Stimulated activated naive B cell treated with anti-CD40 and anti-IgM and Interleukin-4, amounts not matched to agents 10 μg/mL and 1 μg/mL and 100 μg/mL, for 72 hours (primary cell): ENCODE data around the gene PANX2.

ENCODE experiments used
- ATAC-seq, 2 donors: fragments of 150-1000 bp; cut with Tn5 transposase; replicated peaks; 2 replicates each; pipeline ENCODE4 v1.10.0; 2021; ENCODE audit warnings: moderate library complexity in 1 of 2
- DNase-seq: peaks from one replicate; pipeline ENCODE4 v3.0.0; 2021
- H3K27ac Mint-ChIP-seq: one replicate; pipeline ENCODE4 v1.8.0; 2022; ENCODE audit warnings: mild to moderate bottlenecking, mixed read lengths
- H3K27me3 Mint-ChIP-seq, 2 donors: one replicate each; pipeline ENCODE4 v1.8.0; 2022; ENCODE audit warnings: mixed read lengths in 2 of 2
- H3K36me3 Mint-ChIP-seq, 2 donors: one replicate each; pipeline ENCODE4 v1.8.0; 2022; ENCODE audit warnings: mixed read lengths in 2 of 2, mild to moderate bottlenecking in 1 of 2
- H3K4me1 Mint-ChIP-seq, 2 donors: one replicate each; pipeline ENCODE4 v1.8.0; 2022; ENCODE audit warnings: mixed read lengths in 2 of 2, mild to moderate bottlenecking in 1 of 2
- H3K4me3 Mint-ChIP-seq, 2 donors: one replicate each; pipeline ENCODE4 v1.8.0; 2022; ENCODE audit warnings: mild to moderate bottlenecking in 2 of 2, mixed read lengths in 2 of 2, moderate library complexity in 1 of 2
- H3K9me3 Mint-ChIP-seq, 2 donors: one replicate each; pipeline ENCODE4 v1.8.0; 2022; ENCODE audit warnings: mixed read lengths in 2 of 2, mild to moderate bottlenecking in 1 of 2

PANX2 gene

DNA sequence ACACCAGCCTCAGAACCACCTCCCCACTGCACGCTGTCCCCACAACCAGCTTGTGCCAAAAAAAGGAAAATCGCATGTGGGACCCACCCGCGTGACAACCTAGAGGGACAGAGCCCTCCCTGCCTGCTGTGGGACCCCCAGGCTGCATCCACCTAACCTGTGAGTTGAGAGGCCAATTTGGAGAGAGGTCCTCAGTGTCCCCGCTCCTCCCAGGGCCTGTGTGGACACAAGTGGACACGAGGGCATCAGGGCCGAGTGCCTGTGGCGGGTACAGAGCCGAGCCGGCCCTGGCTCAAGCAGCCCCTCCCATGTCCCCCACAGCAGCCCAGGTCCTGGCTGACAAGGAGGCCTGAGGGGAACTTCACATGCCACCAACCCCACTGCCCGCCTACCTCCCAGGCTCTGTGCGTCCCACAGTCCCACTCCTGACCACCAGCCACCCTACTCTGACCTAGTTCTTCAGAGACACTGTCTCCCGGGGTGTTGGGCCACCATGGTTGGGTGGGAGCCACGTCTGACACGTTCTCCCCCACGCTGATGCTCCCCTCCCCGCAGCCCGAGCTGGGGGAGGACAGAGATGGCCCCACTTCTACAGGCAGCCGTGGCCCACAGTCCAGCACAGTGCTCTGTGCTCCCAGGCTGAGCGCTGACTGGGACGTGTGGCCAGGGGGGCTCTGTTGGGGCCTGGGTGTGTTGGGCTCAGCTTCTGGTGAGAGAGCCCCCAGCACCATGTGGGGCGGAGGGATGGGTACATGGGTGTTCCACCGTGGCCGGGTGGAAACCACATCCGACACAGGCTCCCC, 49.5 kb downstream of the PANX2 start:
- H3K27me3 Mint-ChIP-seq = no peaks in the 10 kb centered on the region
- no peaks in the 10 kb centered on the region for H3K9me3 Mint-ChIP-seq
- H3K4me3 Mint-ChIP-seq = no peak overlapping the region
- peaks cover 8 to 28% of the 10 kb centered on the region in 2 donors for H3K4me1 Mint-ChIP-seq
- H3K27ac Mint-ChIP-seq = no peak overlapping the region
- no peak for DNase-seq
- ATAC-seq = no peak
- peaks cover 54 to 70% of the 10 kb centered on the region in 2 donors for H3K36me3 Mint-ChIP-seq

DNA sequence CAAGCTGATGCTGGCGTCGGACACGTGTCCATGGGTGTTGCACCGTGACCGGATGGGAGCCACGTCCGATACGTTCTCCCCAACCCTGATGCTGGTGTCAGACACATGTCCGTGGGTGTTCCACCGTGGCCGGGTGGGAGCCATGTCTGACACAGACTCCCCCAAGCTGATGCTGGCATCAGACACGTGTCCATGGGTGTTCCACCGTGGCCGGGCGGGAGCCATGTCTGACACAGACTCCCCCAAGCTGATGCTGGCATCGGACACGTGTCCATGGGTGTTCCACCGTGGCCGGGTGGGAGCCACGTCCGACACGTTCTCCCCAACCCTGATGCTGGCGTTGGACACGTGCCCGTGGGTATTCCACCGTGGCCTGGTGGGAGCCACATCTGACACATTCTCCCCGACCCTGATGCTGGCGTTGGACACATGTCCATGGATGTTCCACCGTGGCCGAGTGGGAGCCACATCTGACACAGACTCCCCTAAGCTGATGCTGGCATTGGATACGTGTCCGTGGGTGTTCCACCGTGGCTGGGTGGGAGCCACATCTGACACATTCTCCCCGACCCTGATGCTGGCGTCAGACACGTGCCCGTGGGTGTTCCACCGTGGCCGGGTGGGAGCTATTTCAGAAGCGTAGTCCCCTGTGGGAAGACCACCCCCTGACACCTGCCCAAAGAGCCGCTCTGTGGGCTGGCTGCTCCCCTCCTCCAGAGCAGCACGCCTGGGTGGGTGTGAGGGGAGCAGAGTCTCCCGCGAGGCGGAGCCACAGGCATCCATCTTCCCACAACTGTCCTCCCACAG, 50.3 kb downstream of the PANX2 start:
- H3K27ac Mint-ChIP-seq = no peak overlapping the region
- peaks cover 5 to 24% of the 10 kb centered on the region in 2 donors for H3K4me1 Mint-ChIP-seq
- ATAC-seq = no peak
- no peak for DNase-seq
- no peaks in the 10 kb centered on the region for H3K27me3 Mint-ChIP-seq
- H3K4me3 Mint-ChIP-seq = no peak overlapping the region
- peaks cover 54 to 68% of the 10 kb centered on the region in 2 donors for H3K36me3 Mint-ChIP-seq
- no peaks in the 10 kb centered on the region for H3K9me3 Mint-ChIP-seq

DNA sequence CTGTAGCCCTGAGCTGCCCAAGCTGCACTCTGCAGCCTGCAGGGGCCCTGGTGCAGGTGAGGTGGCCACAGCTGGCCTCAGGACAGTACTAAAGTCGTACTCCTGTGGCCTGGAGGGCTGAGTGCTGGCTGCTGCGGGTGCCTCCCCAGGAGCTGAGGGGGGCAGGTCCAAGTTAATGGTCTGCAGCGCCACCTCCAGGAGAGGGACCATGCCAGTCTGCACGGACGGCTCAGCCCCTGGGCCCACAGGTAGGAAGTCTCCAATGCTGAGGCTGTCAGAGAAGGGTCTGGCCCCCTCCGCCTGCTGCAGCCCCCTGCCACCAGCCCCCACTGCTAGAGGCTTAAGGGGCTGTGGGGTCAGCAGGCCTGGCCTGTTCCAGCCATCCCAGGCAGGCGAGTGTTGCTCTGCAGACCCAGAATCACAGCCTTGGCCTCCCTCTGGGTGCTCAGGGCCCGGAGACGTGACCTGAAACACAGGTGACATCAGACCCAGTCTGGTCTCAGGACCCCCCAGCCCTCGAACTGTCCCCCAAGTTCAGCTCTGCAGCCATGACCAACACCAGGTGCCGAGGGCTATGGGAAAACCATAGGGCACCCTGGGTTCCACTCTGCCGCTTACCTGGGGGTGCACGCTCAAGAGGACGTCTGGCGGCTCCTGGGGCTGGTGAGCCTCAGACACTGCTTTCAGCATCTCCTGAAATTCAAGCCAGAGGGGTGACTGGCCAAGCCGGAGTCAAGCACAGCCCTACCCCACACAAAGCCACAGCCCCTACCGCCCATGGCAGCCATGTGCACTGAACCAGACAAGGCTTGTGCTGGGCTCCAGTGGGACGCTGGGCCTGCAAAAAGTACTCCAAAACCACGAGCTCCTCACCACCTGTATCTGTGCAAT, 51.1 kb downstream of the PANX2 start:
- Mint-ChIP-seq H3K9me3 (no peaks in the 10 kb centered on the region), H3K27me3 (no peaks in the 10 kb centered on the region), H3K4me1 (peaks cover 5 to 24% of the 10 kb centered on the region in 2 donors), H3K4me3 (no peak overlapping the region), H3K27ac (no peak overlapping the region), H3K36me3 (peaks cover 49 to 66% of the 10 kb centered on the region in 2 donors)
- no peak for DNase-seq
- no peak for ATAC-seq

DNA sequence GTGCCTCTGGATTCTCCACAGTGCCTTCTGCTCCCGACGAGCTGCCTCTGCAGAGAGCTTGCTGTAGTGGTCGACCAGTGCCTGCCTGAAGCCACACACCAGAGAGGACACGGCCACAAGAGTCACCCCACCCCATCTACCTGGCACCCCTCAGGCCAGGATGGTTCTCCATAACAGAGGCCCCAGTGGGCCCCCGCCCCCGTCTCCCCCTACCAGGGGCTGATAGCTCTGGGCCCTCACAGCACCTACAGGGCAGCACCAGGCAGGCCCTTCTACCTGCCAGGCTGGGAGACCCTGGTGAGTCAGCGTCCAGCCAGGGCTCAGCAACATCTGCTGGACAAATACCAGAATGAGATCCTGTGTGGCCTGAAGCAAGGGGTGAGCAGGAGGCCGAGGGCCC, 52.0 kb downstream of the PANX2 start:
- no peaks in the 10 kb centered on the region for H3K27me3 Mint-ChIP-seq
- ATAC-seq (no peak), DNase-seq (no peak)
- no peak overlapping the region for H3K4me3 Mint-ChIP-seq
- no peak overlapping the region for H3K27ac Mint-ChIP-seq
- H3K36me3 Mint-ChIP-seq = peaks cover 48 to 67% of the 10 kb centered on the region in 2 donors
- no peaks in the 10 kb centered on the region for H3K9me3 Mint-ChIP-seq
- peaks cover 6 to 21% of the 10 kb centered on the region in 2 donors for H3K4me1 Mint-ChIP-seq

DNA sequence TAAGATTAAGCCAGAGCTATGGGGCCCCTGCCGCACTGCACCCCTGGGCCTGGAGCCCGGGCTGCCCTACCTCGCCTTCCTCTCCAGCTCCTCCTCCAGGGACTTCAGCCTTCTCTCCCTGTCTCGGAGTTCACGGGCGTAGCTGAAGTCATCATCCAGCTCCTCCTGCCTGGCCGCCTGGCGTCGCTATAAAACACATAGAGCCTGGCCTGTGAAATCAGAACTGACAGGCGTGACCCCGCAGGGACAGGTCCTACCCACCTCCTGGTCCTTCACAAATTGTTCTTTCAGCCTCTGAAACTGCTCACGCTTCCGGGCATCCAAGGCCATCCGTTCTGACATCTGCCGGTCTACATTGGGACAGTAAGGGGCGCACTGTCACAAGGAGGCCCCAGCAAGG, 53.5 kb downstream of the PANX2 start:
- no peak overlapping the region for H3K27ac Mint-ChIP-seq
- H3K4me3 Mint-ChIP-seq = no peak overlapping the region
- H3K9me3 Mint-ChIP-seq = no peaks in the 10 kb centered on the region
- peaks cover 48 to 63% of the 10 kb centered on the region in 2 donors for H3K36me3 Mint-ChIP-seq
- ATAC-seq = no peak
- DNase-seq = no peak
- H3K4me1 Mint-ChIP-seq = peaks cover 8 to 11% of the 10 kb centered on the region in 2 donors
- H3K27me3 Mint-ChIP-seq = no peaks in the 10 kb centered on the region

DNA sequence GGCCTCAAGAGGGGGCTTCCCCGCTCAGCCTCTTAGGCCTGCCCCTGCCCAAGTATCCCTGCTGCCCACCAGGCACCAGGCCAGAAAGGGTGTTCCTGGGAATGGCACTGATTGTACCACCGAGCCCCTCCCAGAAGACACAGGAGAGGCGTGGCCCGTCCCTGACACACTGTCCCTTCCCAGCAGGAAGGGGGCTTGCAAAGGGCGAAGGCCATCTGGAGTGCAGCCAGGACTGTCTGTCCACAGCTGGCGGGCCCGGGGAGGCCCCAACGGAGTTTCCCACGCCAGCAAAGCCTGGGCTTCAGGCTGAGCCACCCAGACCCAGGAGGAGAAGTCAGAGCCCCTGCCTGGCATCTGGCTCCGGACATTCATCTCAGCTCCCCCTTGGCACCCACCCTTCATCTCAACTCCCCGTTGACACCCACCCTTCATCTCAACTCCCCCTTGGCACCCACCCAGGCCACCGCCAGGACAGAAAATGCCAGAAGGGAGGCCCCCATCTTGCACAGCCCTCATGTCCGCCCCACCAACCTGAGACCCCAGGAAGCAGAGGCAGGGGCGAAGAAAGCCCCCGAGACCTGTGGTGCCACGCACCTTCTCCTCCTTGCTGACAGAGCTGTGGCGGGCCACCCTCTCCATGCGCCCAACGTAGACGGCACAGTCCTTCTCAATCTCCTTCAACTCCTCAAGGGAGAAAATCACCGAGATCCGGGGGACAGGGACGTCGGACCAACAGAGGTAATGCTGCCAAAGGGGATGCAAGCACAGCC, 54.9 kb downstream of the PANX2 start:
- Mint-ChIP-seq H3K27ac (no peak overlapping the region), H3K9me3 (no peaks in the 10 kb centered on the region)

DNA sequence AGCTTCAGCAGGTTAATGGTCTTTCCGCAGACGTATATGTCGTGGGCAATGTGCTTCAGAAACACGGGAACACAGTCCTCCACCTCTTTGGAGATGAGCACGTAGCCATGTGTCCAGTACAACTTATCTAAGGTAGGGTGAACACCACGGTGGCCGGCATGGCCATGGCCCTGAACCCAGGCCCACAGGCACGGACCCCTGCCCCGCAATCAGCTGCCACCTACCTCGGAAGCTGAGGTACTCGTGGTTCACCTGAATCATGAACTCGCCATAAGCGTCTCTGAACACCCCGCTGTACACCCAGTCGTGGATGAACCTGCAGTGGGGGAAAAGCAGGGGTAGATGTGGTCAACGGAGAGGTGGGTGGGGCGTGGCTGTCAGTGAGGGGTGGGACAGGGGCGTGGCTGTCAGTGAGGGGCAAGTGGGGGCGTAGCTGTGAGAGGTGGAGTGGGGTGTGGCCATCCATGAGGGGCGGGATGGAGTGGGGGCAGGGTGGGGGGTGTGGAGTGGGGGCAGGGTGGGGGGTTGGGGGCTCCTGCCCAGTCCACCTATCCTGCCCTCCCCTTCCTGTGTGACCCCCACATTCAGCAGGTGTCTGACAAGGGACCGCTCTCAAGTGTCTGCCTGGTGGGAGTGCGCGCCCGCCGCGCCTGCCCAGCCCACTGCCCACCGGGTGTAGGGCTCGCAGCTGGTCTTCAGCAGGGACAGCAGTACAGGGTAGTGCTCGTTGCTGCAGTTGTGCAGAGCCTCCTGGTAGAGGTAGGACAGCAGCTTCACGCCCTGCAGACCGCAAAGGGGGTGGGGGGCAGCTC, 55.7 kb downstream of the PANX2 start:
- Mint-ChIP-seq H3K4me1 (peaks cover 4 to 6% of the 10 kb centered on the region in 2 donors), H3K27ac (no peak overlapping the region), H3K36me3 (peaks cover 42 to 54% of the 10 kb centered on the region in 2 donors), H3K4me3 (no peak overlapping the region), H3K27me3 (no peaks in the 10 kb centered on the region), H3K9me3 (no peaks in the 10 kb centered on the region)
- DNase-seq = no peak
- no peak for ATAC-seq

More for the DNA sequence above, 54.9 kb downstream of the PANX2 start:
- Mint-ChIP-seq H3K4me3 (no peak overlapping the region), H3K36me3 (peaks cover 46 to 60% of the 10 kb centered on the region in 2 donors), H3K27me3 (no peaks in the 10 kb centered on the region), H3K4me1 (peaks cover 4 to 6% of the 10 kb centered on the region in 2 donors)
- DNase-seq (no peak), ATAC-seq (no peak)

DNA sequence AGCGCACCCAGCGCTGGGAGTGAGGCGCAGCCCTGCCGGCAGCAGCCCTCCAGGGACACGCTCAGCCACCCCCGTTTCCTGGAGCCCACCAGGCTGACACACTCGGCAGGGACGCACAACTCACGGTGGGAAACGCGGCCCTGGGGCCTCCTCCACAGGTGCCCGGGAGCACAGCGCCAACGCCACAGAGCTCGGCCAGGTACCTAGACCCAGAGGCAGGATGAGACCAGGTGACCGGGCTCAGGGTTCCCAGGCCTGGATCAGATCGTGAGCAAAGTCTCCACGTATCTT, 56.3 kb downstream of the PANX2 start:
- DNase-seq = no peak
- peaks cover 4 to 6% of the 10 kb centered on the region in 2 donors for H3K4me1 Mint-ChIP-seq
- peaks cover 41 to 53% of the 10 kb centered on the region in 2 donors for H3K36me3 Mint-ChIP-seq
- no peak overlapping the region for H3K27ac Mint-ChIP-seq
- no peak overlapping the region for H3K4me3 Mint-ChIP-seq
- H3K9me3 Mint-ChIP-seq = no peaks in the 10 kb centered on the region
- no peak for ATAC-seq
- no peaks in the 10 kb centered on the region for H3K27me3 Mint-ChIP-seq

DNA sequence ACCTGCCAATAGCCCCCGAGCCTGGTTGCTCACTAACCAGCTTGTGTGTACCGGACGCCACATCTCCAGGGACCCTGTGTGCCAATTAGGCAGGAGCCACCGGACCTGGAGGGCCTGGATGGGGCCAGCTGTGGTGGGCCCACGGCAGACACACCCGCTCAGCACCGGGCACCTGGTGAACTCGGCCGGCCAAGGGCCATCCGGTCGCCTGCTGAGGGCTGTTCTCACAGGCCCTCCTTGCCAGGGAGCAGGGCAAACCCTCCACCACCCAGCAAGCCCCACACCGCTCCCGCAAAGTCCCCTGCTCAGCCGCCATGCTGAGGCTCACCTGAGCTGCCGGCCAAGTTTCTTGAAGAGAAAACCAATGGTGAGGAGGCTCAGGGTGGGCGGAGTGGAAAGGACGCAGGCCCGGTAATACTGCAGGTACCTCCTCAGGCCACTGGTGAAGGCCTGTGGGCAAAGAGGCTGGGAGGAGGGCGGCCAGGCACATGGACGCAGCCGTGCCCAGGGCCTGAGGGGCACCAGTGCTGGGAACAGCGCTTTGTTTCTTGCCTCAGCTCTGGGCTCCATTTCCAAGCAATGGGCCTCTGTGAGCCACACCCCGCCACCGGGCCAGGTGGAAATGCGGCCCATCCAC, 57.2 kb downstream of the PANX2 start:
- H3K27me3 Mint-ChIP-seq = no peaks in the 10 kb centered on the region
- no peaks in the 10 kb centered on the region for H3K9me3 Mint-ChIP-seq
- H3K27ac Mint-ChIP-seq = no peak overlapping the region
- peaks cover 42 to 54% of the 10 kb centered on the region in 2 donors for H3K36me3 Mint-ChIP-seq
- peaks cover 4 to 6% of the 10 kb centered on the region in 2 donors for H3K4me1 Mint-ChIP-seq
- no peak for ATAC-seq
- H3K4me3 Mint-ChIP-seq = no peak overlapping the region
- DNase-seq = no peak

DNA sequence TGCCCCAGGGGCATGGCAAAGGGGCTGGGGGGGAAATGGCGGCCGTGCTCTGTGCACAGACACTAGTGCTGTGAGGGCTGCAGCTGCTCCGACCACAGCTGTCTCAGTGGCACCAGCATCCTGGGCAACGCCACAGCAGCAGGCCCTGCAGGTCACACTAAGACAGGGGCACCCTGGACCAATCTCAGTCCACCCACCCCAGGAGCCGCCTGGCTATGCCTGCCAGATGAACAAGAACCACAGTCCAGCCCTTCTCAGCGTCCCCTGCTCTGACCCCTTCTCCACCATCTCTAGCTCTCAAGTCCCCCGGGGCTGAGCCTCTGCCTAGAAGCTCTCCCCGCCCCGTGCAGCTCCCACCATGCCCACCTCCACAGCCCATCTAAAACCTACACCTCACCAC, 57.8 kb downstream of the PANX2 start:
- Mint-ChIP-seq H3K27me3 (no peaks in the 10 kb centered on the region), H3K4me1 (peaks cover 4 to 6% of the 10 kb centered on the region in 2 donors), H3K9me3 (no peaks in the 10 kb centered on the region), H3K4me3 (no peak overlapping the region), H3K36me3 (peaks cover 43 to 52% of the 10 kb centered on the region in 2 donors), H3K27ac (no peak overlapping the region)
- no peak for DNase-seq
- no peak for ATAC-seq

DNA sequence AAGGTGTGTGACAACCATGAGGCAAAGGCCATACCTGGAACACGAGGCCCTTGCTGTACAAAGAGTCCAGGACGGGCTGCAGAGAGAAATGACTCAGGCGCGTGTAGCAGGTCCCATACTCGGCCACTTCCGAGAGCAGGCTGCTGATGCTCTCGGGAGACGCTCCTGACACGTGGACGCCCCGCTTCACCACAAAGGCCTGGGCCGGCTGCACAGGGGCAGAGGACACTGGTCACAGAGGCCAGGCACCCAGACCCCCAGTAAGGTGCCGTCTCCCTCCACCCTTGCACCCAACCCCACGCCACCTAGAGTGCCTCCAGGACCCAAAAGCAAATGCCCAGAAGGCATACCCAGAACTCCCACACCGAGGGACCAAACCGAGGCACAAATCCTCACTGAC, 58.8 kb downstream of the PANX2 start:
- H3K4me3 Mint-ChIP-seq = no peak overlapping the region
- ATAC-seq = no peak
- H3K27me3 Mint-ChIP-seq = no peaks in the 10 kb centered on the region

More for the DNA sequence above, 58.8 kb downstream of the PANX2 start:
- Mint-ChIP-seq H3K4me1 (peaks cover 12% of the 10 kb centered on the region in 2 donors), H3K9me3 (peaks cover under 1 to 1% of the 10 kb centered on the region in 2 donors), H3K27ac (no peak overlapping the region), H3K36me3 (peaks cover 46 to 53% of the 10 kb centered on the region in 2 donors)
- no peak for DNase-seq
